KBM-7 (cell line): ENCODE results near the gene HTT.
A peak's percentile ranks its signal among the peaks of the same experiment; 100 is the strongest.

Source experiments
- DNase-seq: peaks from one replicate; pipeline ENCODE4 v3.0.0-alpha.2; 2015
- in situ Hi-C: fragments of 300-500 bp; cut with MboI; formaldehyde crosslinking; loops from 2 replicates; pipeline ENCODE4 v1.14.3; 2020; ENCODE audit warnings: low sequenced_read_pairs, low pct_unique_long_range_greater_than_20kb, mixed read lengths

HTT gene

DNA sequence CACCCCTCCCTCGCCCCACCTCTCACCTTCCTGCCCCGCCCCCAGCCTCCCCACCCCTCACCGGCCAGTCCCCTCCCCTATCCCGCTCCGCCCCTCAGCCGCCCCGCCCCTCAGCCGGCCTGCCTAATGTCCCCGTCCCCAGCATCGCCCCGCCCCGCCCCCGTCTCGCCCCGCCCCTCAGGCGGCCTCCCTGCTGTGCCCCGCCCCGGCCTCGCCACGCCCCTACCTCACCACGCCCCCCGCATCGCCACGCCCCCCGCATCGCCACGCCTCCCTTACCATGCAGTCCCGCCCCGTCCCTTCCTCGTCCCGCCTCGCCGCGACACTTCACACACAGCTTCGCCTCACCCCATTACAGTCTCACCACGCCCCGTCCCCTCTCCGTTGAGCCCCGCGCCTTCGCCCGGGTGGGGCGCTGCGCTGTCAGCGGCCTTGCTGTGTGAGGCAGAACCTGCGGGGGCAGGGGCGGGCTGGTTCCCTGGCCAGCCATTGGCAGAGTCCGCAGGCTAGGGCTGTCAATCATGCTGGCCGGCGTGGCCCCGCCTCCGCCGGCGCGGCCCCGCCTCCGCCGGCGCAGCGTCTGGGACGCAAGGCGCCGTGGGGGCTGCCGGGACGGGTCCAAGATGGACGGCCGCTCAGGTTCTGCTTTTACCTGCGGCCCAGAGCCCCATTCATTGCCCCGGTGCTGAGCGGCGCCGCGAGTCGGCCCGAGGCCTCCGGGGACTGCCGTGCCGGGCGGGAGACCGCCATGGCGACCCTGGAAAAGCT is at the start of gene HTT, which contains the start of gene HTT-AS:
TSS of gene HTT (plus strand) at position 604 of the 768 bp plus-strand sequence. CDS start at position 749, 145 bp downstream.
TSS of gene HTT-AS (minus strand) at position 461 of the 768 bp plus-strand sequence.
- peak; percentile 98 for DNase-seq
- in situ Hi-C loops = no loop called here

DNA sequence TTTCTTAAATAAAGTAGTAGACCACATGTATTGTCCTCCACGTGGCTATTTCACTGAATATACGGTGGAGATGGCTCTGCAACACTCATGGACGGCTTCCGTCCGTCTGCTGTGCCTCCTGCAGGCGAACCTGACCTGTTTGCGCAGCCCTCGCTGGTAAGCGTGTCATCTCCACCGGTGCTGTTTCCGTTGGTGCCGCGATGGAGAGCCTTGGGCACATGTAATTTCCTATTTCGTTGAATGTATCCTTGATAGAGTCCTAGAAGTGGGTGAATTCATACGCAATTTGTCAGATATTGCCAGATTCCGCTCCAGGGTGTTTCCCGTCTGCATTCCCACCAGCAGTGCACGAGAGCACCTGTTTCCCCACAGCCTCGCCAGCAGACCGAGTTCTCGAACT is 48.6 kb upstream of the HTT start:
- no peak for DNase-seq
- in situ Hi-C loops = no loop called here

DNA sequence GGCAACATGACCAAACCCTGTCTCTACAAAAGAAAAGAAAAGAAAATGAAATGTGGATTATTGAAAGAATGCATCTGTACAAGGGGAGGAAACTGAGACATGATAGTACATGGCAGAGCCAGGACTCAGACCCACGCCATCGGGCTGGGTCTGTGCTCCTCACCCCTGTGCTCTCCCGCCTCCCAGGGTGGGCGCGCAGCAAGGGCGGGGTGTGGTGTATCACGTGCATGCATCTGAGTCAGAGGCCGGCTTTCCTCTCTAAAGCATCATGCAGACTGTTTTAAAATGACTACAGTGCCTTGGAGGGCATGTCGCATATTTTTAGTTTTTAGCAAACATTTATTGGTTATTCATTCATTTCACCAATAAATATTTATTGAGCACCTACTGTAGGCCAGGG is 47.9 kb upstream of the HTT start:
- DNase-seq = no peak
- in situ Hi-C loops = no loop called here

DNA sequence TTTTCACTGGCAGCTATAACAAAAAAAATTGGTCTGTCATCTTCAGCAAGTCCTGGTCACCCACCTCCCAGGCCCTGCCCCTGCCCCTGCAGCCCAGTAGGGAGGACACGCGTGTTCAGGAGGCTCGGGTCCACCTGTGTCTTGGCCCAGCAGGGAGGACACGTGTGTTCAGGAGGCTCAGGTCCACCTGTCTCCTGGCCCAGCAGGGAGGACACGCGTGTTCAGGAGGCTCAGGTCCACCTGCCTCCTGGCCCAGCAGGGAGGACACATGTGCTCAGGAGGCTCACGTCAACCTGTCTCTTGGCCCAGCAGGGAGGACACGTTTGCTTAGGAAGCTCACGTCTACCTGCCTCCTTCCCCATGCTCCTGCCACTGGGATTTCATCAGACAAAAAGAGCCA is 45.0 kb upstream of the HTT start:
- in situ Hi-C loops = no loop called here
- DNase-seq = no peak

DNA sequence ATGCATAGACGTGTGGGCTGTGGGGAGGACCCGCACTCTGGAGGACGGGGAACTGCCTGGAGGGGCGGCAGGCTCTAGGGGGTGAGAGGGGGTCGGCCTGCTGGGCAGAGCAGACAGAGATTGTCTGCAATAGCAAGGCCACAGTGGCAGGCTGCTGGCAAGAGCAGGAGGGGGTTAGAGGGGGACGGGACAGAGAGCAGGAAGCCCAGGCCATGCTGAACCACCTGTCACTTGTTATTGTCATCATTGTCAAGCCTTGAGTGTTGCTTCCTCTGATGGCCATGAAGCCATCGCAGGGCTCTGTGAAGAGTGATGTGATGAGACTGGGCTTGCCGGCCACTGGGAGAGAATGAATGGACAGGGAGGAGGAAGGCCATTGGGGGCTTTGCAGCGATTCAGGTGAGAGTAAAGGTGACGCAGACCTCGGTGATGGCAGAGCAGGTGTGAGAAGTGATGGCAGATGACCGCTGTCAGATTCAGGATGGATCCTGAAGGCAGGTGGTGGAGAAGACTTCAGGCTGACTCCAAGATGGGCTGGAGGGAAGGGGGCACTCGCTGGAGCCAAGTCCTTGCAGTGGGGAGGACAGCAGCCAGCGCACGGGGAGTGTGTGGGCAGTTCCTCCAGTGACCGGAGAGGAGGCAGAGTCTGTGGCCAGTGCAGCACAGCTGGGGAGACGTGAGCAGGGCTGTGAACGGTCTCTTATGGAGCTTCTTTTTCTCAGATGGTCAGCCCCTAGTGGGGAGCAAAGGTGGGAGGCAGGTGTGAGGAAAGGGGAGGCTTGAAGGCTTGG is 43.7 kb upstream of the HTT start:
- in situ Hi-C loops = no loop called here
- DNase-seq = no peak

DNA sequence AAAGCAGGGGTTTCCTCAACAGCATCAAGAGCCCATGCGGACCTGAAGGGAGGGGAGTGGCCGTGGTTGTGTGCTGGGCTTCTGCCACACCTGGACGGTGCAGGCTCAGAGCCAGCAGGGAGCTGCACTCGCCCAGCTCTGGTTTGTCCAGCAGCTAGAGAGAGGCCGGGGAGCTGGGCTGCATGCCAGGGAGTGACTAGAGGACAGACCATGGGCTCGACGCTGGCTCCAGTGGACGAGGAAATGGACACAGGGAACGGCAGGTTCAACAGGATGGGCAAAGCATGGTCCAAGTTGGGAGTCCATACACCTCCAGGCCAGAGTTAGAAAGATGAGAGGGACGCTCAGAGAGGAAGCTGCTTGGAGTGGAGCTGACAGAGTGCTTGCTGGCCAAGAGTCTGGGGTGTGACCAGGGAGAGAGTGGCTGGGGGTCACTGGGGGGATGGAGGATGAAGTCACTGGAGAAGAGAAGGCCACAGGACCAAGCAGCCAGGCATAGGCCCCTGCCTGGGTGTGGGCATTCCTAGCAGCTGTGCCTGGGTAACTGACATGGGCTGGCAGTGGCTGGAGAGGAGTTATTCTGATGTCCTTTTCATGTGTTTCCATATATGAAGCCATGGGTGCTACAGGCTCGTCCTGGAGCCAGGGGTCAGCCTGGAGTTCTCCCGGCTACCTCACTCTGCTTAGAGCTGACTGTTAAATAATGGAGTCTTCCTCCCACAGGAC is 43.0 kb upstream of the HTT start:
- in situ Hi-C loops = no loop called here
- DNase-seq = no peak

DNA sequence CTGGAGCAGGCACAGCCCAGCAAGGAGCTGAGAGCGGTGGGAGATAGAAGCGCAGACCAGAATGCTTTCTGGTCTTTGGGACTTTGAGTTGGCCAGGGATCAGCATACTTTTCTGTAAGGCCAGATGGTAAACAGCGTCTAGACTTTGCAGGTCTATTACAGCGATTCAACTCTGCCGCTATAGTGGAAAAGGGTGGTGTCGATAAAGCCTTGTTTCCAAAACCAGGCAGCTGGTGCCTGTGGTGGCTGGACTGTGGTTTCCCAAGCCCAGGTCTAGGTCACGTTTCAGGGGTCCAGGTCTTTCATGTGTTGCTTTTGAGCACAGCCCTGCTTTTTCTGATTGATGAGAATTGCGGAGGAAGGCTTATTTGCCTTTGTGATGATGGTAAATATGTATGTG is 40.2 kb upstream of the HTT start:
- DNase-seq = no peak
- in situ Hi-C loops = no loop called here

DNA sequence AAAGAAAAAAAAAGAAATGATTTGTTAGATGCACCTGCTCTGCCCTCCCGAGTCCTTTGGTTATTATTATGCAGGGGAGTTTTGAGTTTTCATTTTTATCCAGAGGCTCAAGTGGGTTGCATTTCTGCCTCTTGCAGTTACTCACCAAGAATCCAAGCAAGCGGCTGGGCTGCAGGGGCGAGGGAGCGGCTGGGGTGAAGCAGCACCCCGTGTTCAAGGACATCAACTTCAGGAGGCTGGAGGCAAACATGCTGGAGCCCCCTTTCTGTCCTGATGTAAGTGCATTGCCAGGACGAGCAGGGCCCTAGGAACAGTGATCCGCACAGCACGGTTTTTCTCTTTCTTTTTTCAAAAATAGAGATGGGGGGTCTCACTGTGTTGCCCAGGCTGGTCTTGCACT is 39.2 kb upstream of the HTT start:
- no peak for DNase-seq
- in situ Hi-C loops = no loop called here

DNA sequence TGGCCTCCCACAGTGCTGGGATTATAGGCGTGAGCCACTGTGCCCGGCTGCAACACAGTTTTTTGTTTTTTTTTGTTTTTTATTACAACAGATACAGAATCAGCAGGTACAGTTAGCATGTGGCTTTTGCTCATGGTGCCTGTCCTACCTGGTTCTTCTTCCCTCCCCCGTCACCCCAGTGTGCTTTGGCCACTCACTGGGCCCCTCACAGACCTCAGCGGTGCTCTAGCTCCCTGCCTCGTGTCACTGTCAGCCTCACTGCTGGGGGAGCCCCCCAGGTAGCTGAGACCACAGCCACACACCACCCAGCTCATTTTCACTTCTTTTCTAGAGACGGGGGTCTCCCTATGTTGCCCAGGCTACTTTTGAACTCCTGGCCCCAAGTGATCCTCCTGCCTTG is 38.8 kb upstream of the HTT start:
- in situ Hi-C loops = no loop called here
- DNase-seq = no peak

DNA sequence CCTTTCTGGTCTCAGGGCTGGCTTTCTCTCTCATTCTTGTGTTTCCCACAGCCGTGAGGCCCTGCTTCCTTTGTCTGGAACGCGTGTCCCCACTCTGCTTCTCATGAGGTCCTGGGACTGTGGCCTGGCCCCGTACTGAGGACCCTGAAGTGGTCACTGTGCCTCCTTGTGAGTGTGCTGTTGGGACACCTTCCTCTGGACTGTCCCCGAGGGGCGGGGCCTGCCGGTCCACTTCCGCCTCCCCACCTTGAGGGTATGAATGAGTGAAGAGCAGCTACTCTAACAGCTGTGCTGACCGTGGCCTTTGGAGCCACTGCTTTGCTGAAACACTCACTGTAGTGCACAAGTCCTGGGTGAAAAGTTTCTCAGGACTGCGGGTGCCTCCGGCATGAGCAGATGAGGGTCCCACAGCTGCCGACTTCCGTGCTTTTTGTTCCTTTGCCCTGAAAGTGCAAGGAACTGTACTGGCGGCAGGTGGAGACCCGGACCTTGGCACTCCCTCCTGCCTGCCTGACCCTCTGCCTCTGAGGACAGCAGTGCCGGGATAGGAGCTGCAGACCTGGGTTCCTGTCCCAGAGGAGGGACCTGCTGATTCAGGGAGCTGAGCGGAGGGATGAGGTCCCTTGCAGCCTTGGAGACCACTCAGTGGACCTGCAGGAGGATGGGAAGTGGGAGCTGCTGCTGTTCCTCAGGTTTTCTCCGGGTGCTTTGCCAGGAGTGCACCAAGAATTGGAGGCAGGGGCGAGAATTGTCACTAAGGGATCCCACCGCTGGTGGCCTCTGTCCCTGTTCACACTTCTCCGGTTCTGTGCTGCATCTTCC is 38.1 kb upstream of the HTT start:
- in situ Hi-C loops = no loop called here
- no peak for DNase-seq

DNA sequence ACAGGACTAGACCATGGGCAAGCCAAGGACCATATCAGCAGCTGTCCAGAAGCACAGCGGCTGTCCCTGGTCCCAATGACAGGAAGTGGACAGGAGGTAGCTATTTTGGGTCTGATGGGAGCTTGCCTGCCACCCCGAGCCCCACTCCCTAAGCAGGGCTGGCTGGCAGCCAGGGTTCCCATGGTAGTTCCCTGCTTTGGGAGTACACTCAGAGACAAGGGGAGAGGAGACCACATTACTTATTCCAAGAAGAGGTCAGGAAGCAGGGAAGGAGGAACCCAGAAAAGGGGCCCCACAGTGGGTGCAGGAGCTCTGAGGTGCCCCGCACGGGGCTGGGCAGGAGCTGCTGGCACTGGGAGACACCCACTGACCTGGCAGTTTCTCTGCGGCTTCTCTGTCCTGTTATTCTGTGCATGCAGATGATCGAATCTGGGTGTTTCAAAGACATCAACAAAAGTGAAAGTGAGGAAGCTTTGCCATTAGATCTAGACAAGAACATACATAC is 36.5 kb upstream of the HTT start:
- peak; percentile 68 for DNase-seq
- in situ Hi-C loops = no loop called here

DNA sequence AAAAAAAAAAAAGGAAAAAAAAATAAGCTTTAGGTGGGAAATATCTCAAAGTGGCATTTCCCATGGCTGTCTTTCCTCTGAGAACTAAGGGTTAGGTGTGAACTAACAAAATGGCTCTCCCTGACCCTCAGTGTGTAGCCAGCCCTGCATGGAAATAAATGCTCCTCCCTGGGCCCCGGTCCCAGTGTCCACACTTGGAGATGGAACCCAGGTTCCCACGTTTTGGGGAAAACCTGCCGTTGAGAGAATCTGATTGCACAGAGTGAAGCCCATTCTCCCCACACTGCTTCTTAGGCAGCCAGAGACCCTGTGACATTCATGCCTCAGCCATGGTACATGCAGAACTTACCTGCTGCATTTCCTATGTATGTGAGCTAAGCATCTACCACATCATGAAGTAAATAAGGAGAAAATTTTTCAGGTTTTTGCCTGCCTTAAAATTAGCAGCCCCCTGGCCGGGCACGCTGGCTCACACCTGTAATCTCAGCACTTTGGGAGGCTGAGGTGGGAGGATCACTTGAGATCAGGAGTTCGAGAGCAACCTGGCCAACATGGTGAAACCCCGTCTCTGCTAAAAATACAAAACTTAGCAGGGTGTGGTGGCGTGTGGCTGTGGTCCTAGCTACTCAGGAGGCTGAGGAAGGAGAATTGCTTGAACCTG is 34.6 kb upstream of the HTT start:
- in situ Hi-C loops = no loop called here
- no peak for DNase-seq

DNA sequence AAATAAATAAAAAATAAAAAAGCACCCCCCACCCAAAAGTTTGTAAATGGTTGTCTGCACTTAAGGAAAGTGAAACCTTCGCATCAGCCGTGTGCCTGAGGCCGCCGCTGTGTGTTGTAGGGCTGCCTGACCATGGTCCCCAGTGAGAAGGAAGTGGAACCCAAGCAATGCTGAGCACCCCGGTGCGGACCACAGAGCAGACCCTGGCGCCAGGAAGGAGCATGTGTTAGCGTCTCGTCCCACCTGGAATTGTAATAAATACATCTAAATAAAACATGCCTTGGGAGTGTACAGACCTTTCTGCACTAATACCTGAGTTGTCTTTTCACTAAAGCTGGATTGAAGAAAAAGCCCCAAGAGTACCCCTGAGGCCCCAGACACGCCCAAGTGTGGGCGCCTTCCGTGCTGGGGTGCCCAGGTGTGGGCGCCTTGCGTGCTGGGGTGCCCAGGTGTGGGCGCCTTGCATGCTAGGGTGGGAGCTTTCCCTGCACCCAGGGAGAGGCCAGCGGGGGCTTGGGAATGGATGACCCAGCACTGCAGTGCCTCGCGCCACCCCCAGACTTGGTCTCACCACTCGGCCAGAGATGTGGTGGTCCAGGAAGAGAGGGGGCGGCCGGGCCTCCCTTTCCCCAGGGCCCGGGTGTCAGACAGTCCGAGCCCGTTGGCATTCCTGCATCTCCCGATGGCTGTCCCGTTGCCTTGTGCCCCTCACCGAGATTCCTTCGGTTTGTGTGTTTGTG is 33.9 kb upstream of the HTT start:
- in situ Hi-C loops = no loop called here
- no peak for DNase-seq

DNA sequence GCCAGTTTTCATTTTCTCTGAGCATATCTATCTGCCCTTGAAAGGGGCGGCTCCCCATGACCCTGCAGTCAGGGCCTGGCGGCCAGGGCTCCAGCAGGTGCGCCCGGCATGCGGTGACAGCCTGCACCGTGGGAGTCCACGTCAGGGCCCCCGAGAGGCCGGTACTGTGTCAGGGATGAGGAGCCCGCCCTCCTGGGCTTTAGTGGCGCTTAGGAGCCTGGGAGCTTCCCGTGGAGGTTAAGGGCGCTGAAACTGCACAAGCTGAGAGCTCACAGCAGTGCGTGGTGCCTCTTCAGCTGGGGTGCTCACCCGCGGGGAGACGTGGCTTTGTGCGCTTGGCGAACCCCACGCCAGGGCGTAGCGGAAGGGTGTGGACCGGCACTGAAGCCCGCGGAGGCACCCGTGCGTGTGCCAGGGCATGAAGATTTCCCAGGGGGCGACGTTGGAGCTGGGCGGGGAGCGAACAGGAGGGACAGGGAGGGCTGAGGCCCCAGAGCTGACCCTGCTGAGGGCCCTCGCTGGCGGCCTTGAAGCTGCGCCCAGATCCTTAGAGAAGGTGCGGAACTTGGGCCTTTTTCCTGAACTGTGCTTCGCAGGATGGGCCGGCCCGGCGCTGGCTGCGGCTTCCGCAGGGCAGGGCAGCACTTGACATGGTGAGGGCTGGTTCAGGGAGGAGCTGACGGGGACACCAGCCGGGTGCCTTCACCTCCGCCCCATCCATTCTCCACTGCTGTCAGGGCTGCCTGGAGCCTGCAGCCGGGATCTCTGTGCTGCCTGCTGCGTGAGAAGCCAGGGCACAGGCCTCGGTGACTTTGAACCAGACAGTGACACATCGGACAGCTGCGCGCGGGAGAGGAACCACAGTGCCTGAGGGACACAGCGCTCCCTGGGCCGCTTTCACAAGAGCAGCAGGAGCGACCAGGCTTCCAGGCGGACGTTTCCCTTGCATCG is 33.0 kb upstream of the HTT start:
- in situ Hi-C loops = no loop called here
- DNase-seq = no peak

DNA sequence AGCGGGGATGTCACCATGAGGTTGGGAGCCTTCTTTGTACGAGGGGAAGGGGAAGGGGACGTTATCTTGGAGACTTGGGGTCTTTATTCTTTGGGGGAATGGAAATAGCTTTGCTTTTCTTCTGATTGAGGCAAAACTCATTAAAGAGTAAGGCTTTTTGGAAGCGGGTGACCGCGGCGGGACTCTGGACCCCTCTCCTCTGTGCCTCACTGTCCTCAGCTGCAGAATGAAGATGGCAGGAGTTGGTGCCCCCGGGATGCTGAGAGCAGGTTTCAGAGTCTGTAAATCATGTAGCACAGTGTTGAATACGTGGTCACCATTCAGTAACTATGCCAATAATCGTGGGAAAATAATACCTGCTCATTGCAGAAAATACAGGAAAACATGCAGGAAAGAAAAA is 32.3 kb upstream of the HTT start:
- in situ Hi-C loops = no loop called here
- DNase-seq = no peak

DNA sequence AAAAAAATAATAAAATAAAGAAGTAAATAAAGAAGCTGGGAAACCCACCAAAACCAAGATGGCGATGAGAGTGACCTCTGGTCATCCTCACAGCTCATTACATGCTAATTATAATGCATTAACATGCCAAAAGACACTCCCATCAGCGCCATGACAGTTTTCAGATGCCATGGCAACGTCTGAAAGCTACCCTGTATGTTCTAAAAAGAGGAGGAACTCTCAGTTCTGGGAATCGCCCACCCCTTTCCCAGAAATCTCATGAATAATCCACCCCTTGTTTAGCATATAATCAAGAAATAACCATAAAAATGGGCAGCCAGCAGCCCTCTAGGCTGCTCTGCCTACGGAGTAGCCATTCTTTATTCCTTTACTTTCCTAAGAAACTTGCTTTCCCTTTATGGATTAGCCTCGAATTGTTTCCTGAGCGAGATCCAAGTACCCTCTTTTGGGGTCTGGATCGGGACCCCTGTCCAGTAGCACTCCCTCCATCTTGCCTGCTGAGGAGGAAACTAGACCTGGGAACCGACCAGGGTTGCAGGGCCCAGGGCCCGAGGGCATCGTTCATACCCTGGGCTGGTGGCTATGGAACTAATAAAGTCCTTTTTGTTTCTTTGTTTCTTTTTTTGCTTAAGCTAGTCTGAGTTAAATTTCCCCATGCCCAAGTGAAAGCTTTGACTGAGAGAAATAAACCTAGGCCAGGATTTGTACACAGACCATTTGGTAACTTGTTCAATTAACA is 31.0 kb upstream of the HTT start:
- in situ Hi-C loops = no loop called here
- no peak for DNase-seq
